ENCODE results near the gene LAGE3. TPM values are rescaled to one million over a fixed set of nuclear protein-coding genes. Genes with fewer than 3 reads are reported as not detected.

Gene LAGE3
- total RNA-seq, 1 donor from 2014 or later, result 14.7 TPM

DNA sequence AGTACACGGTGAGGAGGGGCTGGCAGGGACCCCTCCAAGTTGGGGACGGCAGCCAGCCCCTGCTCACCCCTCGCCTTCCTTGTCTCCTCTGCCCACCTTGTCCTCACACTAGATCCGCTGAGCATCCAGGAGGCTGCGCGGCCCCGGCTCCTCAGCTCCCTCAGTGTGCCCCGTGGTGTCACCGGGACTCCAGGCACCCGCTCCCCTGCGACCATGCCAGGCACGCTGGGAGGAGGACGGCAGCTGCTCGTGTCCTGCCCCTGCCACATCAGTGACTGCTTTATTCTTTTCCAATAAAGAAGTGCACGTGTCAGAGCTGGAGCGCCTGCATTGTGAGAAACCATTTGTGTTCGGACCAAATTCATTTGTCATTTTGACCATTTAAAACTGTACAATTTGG lies 28.8 kb downstream of the LAGE3 start:
- Histone ChIP-seq H3K27me3 (ENCODE audit: control insufficient read depth, insufficient read depth, low read length) (no peaks in the 10 kb centered on the region), H3K36me3 (ENCODE audit: control insufficient read depth, insufficient read depth, low read length) (peaks cover 16% of the 10 kb centered on the region), H3K4me3 (ENCODE audit: low read depth, low read length) (no peak overlapping the region)
- TF ChIP-seq, protein P1, sequence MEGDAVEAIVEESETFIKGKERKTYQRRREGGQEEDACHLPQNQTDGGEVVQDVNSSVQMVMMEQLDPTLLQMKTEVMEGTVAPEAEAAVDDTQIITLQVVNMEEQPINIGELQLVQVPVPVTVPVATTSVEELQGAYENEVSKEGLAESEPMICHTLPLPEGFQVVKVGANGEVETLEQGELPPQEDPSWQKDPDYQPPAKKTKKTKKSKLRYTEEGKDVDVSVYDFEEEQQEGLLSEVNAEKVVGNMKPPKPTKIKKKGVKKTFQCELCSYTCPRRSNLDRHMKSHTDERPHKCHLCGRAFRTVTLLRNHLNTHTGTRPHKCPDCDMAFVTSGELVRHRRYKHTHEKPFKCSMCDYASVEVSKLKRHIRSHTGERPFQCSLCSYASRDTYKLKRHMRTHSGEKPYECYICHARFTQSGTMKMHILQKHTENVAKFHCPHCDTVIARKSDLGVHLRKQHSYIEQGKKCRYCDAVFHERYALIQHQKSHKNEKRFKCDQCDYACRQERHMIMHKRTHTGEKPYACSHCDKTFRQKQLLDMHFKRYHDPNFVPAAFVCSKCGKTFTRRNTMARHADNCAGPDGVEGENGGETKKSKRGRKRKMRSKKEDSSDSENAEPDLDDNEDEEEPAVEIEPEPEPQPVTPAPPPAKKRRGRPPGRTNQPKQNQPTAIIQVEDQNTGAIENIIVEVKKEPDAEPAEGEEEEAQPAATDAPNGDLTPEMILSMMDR (IDR thresholded peaks at IDR 0.05; ENCODE audit: insufficient read depth, low read length, severe bottlenecking), result no peak
- FAIRE-seq (no peak), DNase-seq (ENCODE audit: low read depth) (no peak)

DNA sequence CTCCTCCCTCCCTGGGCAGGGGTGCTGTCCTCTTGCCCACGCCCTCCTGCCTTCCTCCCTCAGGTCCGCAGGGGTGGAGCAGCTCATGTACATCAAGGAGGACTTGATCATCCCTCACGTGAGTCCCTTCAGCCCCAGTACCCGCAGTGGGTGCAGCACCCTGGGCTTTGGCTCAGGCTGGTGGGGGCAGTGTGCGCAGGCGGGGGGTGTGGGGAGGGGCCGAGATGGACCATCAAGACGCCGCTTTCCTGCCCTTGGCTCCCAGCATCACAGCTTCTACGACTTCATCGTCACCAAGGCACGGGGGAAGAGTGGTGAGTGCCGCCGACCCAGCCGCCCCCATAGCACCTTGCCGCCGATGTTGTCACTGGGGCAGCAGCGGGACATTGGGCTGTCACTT lies 29.5 kb downstream of the LAGE3 start:
- FAIRE-seq (no peak), DNase-seq (ENCODE audit: low read depth) (no peak)
- no peak overlapping the region for H3K4me3 ChIP-seq (ENCODE audit: low read depth, low read length)
- TF ChIP-seq, protein P1 (IDR thresholded peaks at IDR 0.05; ENCODE audit: insufficient read depth, low read length, severe bottlenecking), result no peak
- H3K36me3 ChIP-seq (ENCODE audit: control insufficient read depth, insufficient read depth, low read length), result peaks cover 16% of the 10 kb centered on the region
- H3K27me3 ChIP-seq (ENCODE audit: control insufficient read depth, insufficient read depth, low read length), result no peaks in the 10 kb centered on the region

DNA sequence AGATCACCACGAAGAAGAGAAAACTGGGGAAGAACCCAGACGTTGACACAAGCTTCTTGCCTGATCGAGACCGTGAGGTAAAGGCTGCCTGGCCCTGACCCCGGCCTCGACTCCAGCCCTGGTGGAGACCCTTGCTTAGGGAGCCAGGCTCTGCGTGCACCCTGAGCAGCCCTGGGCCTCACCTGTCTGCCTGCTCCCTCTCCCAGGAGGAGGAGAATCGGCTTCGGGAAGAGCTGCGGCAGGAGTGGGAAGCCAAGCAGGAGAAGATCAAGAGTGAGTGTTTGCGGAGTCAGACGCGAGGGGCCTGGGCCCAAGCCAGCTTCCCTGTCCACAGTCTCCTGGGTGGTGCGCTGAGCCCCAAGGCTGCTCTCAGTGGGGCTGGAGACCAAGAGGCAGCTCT lies 30.6 kb downstream of the LAGE3 start:
- H3K27me3 ChIP-seq (ENCODE audit: control insufficient read depth, insufficient read depth, low read length), result no peaks in the 10 kb centered on the region
- DNase-seq (ENCODE audit: low read depth) (no peak), FAIRE-seq (no peak)
- peaks cover 16% of the 10 kb centered on the region for H3K36me3 ChIP-seq (ENCODE audit: control insufficient read depth, insufficient read depth, low read length)
- H3K4me3 ChIP-seq (ENCODE audit: low read depth, low read length), result no peak overlapping the region
- TF ChIP-seq, protein P1 (IDR thresholded peaks at IDR 0.05; ENCODE audit: insufficient read depth, low read length, severe bottlenecking), result no peak

DNA sequence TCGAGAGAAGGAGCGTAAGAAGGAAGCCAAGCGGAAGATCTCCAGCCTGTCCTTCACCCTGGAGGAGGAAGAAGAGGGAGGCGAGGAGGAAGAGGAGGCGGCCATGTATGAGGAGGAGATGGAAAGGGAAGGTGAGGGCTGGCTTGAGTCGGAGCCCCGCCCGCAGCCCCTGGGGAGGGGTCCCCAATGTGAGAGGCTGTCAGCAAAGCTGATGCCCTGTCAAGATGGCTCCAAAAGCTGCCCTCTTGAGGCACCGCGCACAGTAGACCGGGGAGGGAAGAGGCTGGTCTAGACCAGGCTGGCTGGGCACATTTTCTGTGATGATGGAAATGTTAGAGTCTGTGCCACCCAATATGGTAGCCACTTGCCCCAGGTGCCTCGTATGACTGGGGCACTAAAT lies 32.7 kb downstream of the LAGE3 start:
- no peak overlapping the region for H3K4me3 ChIP-seq (ENCODE audit: low read depth, low read length)
- DNase-seq (ENCODE audit: low read depth) (no peak), FAIRE-seq (no peak)
- H3K27me3 ChIP-seq (ENCODE audit: control insufficient read depth, insufficient read depth, low read length), result no peaks in the 10 kb centered on the region
- TF ChIP-seq, protein P1 (IDR thresholded peaks at IDR 0.05; ENCODE audit: insufficient read depth, low read length, severe bottlenecking), result no peak
- H3K36me3 ChIP-seq (ENCODE audit: control insufficient read depth, insufficient read depth, low read length), result peaks cover 21% of the 10 kb centered on the region

DNA sequence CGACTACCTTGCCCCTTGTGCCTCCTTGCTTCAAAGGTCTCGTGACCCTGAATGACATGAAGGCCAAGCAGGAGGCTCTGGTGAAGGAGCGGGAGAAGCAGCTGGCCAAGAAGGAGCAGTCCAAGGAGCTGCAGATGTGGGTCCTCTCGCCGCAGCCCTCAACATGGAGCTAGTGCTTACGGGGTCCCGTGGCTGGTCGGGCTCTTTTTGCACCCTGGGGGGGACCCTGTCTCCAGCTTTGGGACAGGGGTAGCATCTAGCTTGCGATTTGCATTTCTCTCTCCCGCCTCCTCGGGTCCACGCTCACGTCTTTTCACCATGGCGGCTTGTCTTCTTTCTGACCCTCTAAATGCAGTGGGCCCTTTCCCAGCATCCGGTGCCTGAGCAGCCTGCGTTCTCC lies 33.3 kb downstream of the LAGE3 start:
- Histone ChIP-seq H3K4me3 (ENCODE audit: low read depth, low read length) (no peak overlapping the region), H3K36me3 (ENCODE audit: control insufficient read depth, insufficient read depth, low read length) (peaks cover 21% of the 10 kb centered on the region), H3K27me3 (ENCODE audit: control insufficient read depth, insufficient read depth, low read length) (no peaks in the 10 kb centered on the region)
- TF ChIP-seq, protein P1 (IDR thresholded peaks at IDR 0.05; ENCODE audit: insufficient read depth, low read length, severe bottlenecking), result no peak
- DNase-seq (ENCODE audit: low read depth) (no peak), FAIRE-seq (no peak)

DNA sequence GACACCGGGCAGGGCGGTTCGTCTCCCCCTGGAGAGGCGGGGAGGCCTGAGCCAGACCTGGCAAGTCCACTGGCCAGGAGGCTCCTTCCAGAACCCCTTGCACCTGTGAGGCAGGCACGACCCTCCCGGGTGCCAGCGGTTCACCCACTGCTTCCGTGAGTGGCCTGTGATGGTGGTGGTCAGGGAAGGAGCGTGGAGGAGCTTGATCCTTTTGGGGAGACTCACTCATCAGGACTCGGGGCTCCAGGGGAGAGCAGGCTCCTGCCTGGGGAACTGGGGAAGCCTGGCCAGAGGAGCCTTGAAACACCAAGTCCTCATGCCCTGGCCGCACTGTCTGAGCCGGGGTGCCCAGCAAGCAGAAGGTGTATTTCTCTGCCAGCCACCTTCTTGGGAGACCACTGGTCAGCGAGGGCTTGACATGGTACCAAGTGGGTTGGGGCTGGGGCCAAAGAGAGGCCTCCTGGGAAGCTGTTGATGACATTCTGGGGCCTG lies 34.3 kb downstream of the LAGE3 start:
- no peak for DNase-seq (ENCODE audit: low read depth)
- TF ChIP-seq, protein P1 (IDR thresholded peaks at IDR 0.05; ENCODE audit: insufficient read depth, low read length, severe bottlenecking), result no peak
- FAIRE-seq, result no peak
- H3K4me3 ChIP-seq (ENCODE audit: low read depth, low read length), result peak overlapping the region; percentile 54
- H3K27me3 ChIP-seq (ENCODE audit: control insufficient read depth, insufficient read depth, low read length), result no peaks in the 10 kb centered on the region
- peaks cover 18% of the 10 kb centered on the region for H3K36me3 ChIP-seq (ENCODE audit: control insufficient read depth, insufficient read depth, low read length)

Measured in bronchial epithelial cell (primary cell).